ENCODE measurements around the gene RAB7A.

DNA sequence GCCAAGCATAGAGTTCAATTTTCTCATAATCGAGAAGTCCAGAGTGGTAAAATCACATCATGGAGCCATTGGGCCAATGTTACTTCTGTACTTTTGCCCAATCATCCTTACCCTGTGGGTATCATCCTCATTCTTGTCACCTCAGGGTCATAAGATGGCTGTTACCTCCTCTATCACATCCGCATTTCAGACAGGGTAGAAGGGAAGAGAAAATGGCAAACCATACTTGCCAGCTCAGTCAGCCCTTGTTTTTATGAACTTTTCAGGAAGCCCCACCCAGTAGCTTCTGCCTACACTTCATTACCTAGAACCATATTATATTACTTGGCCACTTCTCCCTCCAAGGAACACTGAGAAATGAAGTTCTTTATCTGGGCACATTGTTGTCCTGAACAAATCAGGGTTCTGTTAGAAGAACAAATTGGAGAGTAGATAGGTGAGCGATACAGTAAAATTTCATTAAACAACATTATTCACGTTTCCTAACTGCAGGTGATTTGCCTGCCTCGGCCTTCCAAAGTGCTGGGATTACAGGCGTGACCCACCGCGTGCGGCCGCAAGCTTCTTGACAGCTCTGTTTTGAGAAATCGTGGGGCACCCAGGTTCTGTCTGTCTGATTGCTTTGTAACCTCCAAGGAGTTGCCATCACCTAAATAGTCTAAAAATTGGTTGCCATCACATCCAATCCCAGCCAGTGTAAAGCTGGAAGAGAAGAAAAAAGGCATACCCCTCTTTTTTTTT, 40.8 kb upstream of the RAB7A start:
- TF ChIP-seq POLR2A (IDR thresholded peaks at IDR 0.05; ENCODE audit: low read depth, low read length) (no peak), POLR2AphosphoS5 (IDR thresholded peaks at IDR 0.05; ENCODE audit: low read depth, low read length) (no peak)

Measured in GM12892 (cell line).